ENCODE measurements around the gene BANP.
"Not testable (repeated sequence)": the region's sequence is repeated elsewhere in the genome, so short reads cannot be mapped to it uniquely, and the experiment has no call there.

BANP gene

GRCh38 chr16:88034770-88035169 is 83.5 kb downstream of the BANP start:
- H3K27ac ChIP-seq, result peak overlapping the region; percentile 31; the same call in 1 of the 2 replicates
- no peak for TF ChIP-seq CTCF (conservative IDR thresholded peaks at IDR 0.05)
- no peak for TF ChIP-seq ZFX (IDR thresholded peaks at IDR 0.05)

GRCh38 chr16:88035292-88035691 is 84.1 kb downstream of the BANP start:
- no peak overlapping the region; the same call in 1 of the 2 replicates for H3K27ac ChIP-seq
- no peak for TF ChIP-seq ZFX (IDR thresholded peaks at IDR 0.05)
- TF ChIP-seq CTCF (conservative IDR thresholded peaks at IDR 0.05), result no peak

GRCh38 chr16:88035884-88036639 is 84.8 kb downstream of the BANP start:
- not testable (repeated sequence) for H3K27ac ChIP-seq

GRCh38 chr16:88036640-88036996 is 85.4 kb downstream of the BANP start:
- H3K27ac ChIP-seq, result not testable (repeated sequence)

- H3K27ac ChIP-seq, result not testable (repeated sequence)
These were observed 86.1 kb downstream of the BANP start for GRCh38 chr16:88037359-88037758.

GRCh38 chr16:88037876-88038525 is 86.8 kb downstream of the BANP start:
- H3K27ac ChIP-seq, result not testable (repeated sequence)

GRCh38 chr16:88038526-88038908 is 87.3 kb downstream of the BANP start:
- not testable (repeated sequence) for H3K27ac ChIP-seq

- no peak overlapping the region for H3K27ac ChIP-seq
- TF ChIP-seq ZFX (IDR thresholded peaks at IDR 0.05), result no peak
- no peak for TF ChIP-seq CTCF (conservative IDR thresholded peaks at IDR 0.05)
These were observed 88.4 kb downstream of the BANP start for GRCh38 chr16:88039591-88039990.

- not testable (repeated sequence) for H3K27ac ChIP-seq
These were observed 89.1 kb downstream of the BANP start for GRCh38 chr16:88040196-88040876.

- not testable (repeated sequence) for H3K27ac ChIP-seq
These were observed 89.6 kb downstream of the BANP start for GRCh38 chr16:88040877-88041244.

GRCh38 chr16:88041506-88041905 is 90.3 kb downstream of the BANP start:
- H3K27ac ChIP-seq, result not testable (repeated sequence)

GRCh38 chr16:88041986-88042562 is 90.8 kb downstream of the BANP start:
- not testable (repeated sequence) for H3K27ac ChIP-seq

GRCh38 chr16:88043208-88043910 is 92.1 kb downstream of the BANP start:
- H3K27ac ChIP-seq, result not testable (repeated sequence)

GRCh38 chr16:88044121-88044581 is 92.9 kb downstream of the BANP start:
- not testable (repeated sequence) for H3K27ac ChIP-seq

GRCh38 chr16:88045361-88045760 is 94.1 kb downstream of the BANP start:
- not testable (repeated sequence) for H3K27ac ChIP-seq

Data from C4-2B (cell line).